ENCODE data around the gene SPAG7. TPM values are rescaled to one million over a fixed set of nuclear protein-coding genes. Genes with fewer than 3 reads are reported as not detected.
A peak's percentile ranks its signal among the peaks of the same experiment; 100 is the strongest.

Gene SPAG7
- total RNA-seq, 1 experiment from 2014 or later = 43.4 TPM

- peak overlapping the region; percentile 97; the same call in 1 of the 2 replicates for H3K27ac ChIP-seq (ENCODE audit: low read length)
- H3K36me3 ChIP-seq (ENCODE audit: control insufficient read depth, insufficient read depth, low read length) = no peaks in the 10 kb centered on the region
- H3K4me3 ChIP-seq (ENCODE audit: low read depth in 2 of 2, low read length in 2 of 2) = no peak overlapping the region
- peaks cover 15% of the 10 kb centered on the region for H3K4me1 ChIP-seq (ENCODE audit: control insufficient read depth, insufficient read depth, low read length)
- H3K9me3 ChIP-seq (ENCODE audit: control insufficient read depth, insufficient read depth, low read depth, low read length) = no peaks in the 10 kb centered on the region
- BruUV-seq (replicated peaks) = no TSS peak
- ATAC-seq (no peak), DNase-seq (ENCODE audit: low read depth, low spot score) (no peak)
- in situ Hi-C loops (cut with HindIII; ENCODE audit: low pct_unique_long_range_greater_than_20kb, low sequenced_read_pairs) = no loop called here
- no peaks in the 10 kb centered on the region for H3K27me3 ChIP-seq (ENCODE audit: control insufficient read depth, insufficient read depth, low read length)
- intact Hi-C loops (cut with micrococcal nuclease; ENCODE audit: unreplicated experiment) = no loop called here
- no peak for TF ChIP-seq TCF7L2 (IDR thresholded peaks at IDR 0.05; ENCODE audit: low read depth, low read length)
- TF ChIP-seq CTCF (IDR thresholded peaks at IDR 0.05) = no peak
- TF ChIP-seq REST (IDR thresholded peaks at IDR 0.05; ENCODE audit: insufficient read depth in 1 of 2, low read depth in 2 of 2, low read length in 1 of 2) = no peak
- no peak for TF ChIP-seq SIN3A (IDR thresholded peaks at IDR 0.05; ENCODE audit: borderline replicate concordance, insufficient read depth, low read depth, low read length)
- TF ChIP-seq POLR2AphosphoS5 (IDR thresholded peaks at IDR 0.05; ENCODE audit: low read depth, low read length) = no peak
- POLR2A ChIA-PET = no interaction called here
- CTCF ChIA-PET = no interaction called here
Measured at GRCh38 chr17:4970273-4970672, 2.7 kb upstream of the SPAG7 start.

GRCh38 chr17:4969551-4970173, 2.0 kb upstream of the SPAG7 start:
- intact Hi-C loops (cut with micrococcal nuclease; ENCODE audit: unreplicated experiment) = no loop called here
- DNase-seq (ENCODE audit: low read depth, low spot score) = no peak
- no peak for ATAC-seq
- no peaks in the 10 kb centered on the region for H3K36me3 ChIP-seq (ENCODE audit: control insufficient read depth, insufficient read depth, low read length)
- no peaks in the 10 kb centered on the region for H3K9me3 ChIP-seq (ENCODE audit: control insufficient read depth, insufficient read depth, low read depth, low read length)
- H3K4me1 ChIP-seq (ENCODE audit: control insufficient read depth, insufficient read depth, low read length) = peaks cover 15% of the 10 kb centered on the region
- TF ChIP-seq POLR2AphosphoS5 (IDR thresholded peaks at IDR 0.05; ENCODE audit: low read depth, low read length) (no peak), REST (IDR thresholded peaks at IDR 0.05; ENCODE audit: insufficient read depth in 1 of 2, low read depth in 2 of 2, low read length in 1 of 2) (peak in 1 of 2 experiments; percentile 51; a peak in 1 of 4 replicates)
- no peaks in the 10 kb centered on the region for H3K27me3 ChIP-seq (ENCODE audit: control insufficient read depth, insufficient read depth, low read length)
- POLR2A ChIA-PET = no interaction called here
- peak overlapping the region; percentile 97 for H3K27ac ChIP-seq (ENCODE audit: low read length)
- CTCF ChIA-PET = no interaction called here
- H3K4me3 ChIP-seq (ENCODE audit: low read depth in 2 of 2, low read length in 2 of 2) = peak overlapping the region; percentile 66 to 79; a peak in 3 of 4 replicates
- no TSS peak for BruUV-seq (replicated peaks)
- in situ Hi-C loops (cut with HindIII; ENCODE audit: low pct_unique_long_range_greater_than_20kb, low sequenced_read_pairs) = no loop called here

Data from Panc1 (cell line).